Nephron (organoid): ENCODE measurements around the gene SLC25A20.
A peak's percentile ranks its signal among the peaks of the same experiment; 100 is the strongest.

ENCODE experiments used
- H3K27ac Mint-ChIP-seq, 3 experiments: 2 replicates each; pipeline ENCODE4 v1.8.0; 2020; ENCODE audit warnings: mixed read lengths in 3 of 3, mild to moderate bottlenecking in 2 of 3, moderate library complexity in 1 of 3
- H3K27me3 Mint-ChIP-seq: 2 replicates; pipeline ENCODE4 v1.8.0; 2021; ENCODE audit warnings: low read depth, mild to moderate bottlenecking, moderate library complexity, mixed read lengths
- H3K36me3 Mint-ChIP-seq: 2 replicates; pipeline ENCODE4 v1.8.0; 2020; ENCODE audit warnings: low read depth, mixed read lengths
- H3K4me1 Mint-ChIP-seq: 2 replicates; pipeline ENCODE4 v1.8.0; 2020; ENCODE audit warnings: mixed read lengths
- H3K4me3 Mint-ChIP-seq, 3 experiments: 2 replicates each; pipeline ENCODE4 v1.8.0; 2020; ENCODE audit warnings: mild to moderate bottlenecking in 3 of 3, mixed read lengths in 3 of 3, moderate library complexity in 2 of 3
- H3K9me3 Mint-ChIP-seq: 2 replicates; pipeline ENCODE4 v1.8.0; 2020; ENCODE audit warnings: mixed read lengths
- TF ChIP-seq, protein P1 (sequence below), 3 experiments: fragments of 200-600 bp; sonication (generic); IDR thresholded peaks; one replicate each; pipeline ENCODE4 v1.5.0; 2021; ENCODE audit warnings: antibody characterized with exemption in 3 of 3; ENCODE audit not compliant: unreplicated experiment in 3 of 3

The SLC25A20 gene

GRCh38 chr3:48826451-48826850 lies 72.2 kb downstream of the SLC25A20 start:
- Mint-ChIP-seq H3K4me1 (no peaks in the 10 kb centered on the region), H3K36me3 (peaks cover 3% of the 10 kb centered on the region), H3K27me3 (no peaks in the 10 kb centered on the region), H3K27ac (no peak overlapping the region), H3K9me3 (no peaks in the 10 kb centered on the region), H3K4me3 (no peak overlapping the region)
- TF ChIP-seq, protein P1, sequence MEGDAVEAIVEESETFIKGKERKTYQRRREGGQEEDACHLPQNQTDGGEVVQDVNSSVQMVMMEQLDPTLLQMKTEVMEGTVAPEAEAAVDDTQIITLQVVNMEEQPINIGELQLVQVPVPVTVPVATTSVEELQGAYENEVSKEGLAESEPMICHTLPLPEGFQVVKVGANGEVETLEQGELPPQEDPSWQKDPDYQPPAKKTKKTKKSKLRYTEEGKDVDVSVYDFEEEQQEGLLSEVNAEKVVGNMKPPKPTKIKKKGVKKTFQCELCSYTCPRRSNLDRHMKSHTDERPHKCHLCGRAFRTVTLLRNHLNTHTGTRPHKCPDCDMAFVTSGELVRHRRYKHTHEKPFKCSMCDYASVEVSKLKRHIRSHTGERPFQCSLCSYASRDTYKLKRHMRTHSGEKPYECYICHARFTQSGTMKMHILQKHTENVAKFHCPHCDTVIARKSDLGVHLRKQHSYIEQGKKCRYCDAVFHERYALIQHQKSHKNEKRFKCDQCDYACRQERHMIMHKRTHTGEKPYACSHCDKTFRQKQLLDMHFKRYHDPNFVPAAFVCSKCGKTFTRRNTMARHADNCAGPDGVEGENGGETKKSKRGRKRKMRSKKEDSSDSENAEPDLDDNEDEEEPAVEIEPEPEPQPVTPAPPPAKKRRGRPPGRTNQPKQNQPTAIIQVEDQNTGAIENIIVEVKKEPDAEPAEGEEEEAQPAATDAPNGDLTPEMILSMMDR (IDR thresholded peaks at IDR 0.05; ENCODE audit: unreplicated experiment in 3 of 3), result no peak

GRCh38 chr3:48820612-48821324 lies 77.9 kb downstream of the SLC25A20 start:
- H3K27ac Mint-ChIP-seq, result peak overlapping the region in 1 of 3 experiments; percentile 6
- peaks cover 6% of the 10 kb centered on the region for H3K36me3 Mint-ChIP-seq
- H3K4me3 Mint-ChIP-seq, result no peak overlapping the region
- H3K27me3 Mint-ChIP-seq, result no peaks in the 10 kb centered on the region
- TF ChIP-seq, protein P1 (IDR thresholded peaks at IDR 0.05; ENCODE audit: unreplicated experiment in 3 of 3), result no peak
- H3K9me3 Mint-ChIP-seq, result no peaks in the 10 kb centered on the region
- no peaks in the 10 kb centered on the region for H3K4me1 Mint-ChIP-seq

DNA sequence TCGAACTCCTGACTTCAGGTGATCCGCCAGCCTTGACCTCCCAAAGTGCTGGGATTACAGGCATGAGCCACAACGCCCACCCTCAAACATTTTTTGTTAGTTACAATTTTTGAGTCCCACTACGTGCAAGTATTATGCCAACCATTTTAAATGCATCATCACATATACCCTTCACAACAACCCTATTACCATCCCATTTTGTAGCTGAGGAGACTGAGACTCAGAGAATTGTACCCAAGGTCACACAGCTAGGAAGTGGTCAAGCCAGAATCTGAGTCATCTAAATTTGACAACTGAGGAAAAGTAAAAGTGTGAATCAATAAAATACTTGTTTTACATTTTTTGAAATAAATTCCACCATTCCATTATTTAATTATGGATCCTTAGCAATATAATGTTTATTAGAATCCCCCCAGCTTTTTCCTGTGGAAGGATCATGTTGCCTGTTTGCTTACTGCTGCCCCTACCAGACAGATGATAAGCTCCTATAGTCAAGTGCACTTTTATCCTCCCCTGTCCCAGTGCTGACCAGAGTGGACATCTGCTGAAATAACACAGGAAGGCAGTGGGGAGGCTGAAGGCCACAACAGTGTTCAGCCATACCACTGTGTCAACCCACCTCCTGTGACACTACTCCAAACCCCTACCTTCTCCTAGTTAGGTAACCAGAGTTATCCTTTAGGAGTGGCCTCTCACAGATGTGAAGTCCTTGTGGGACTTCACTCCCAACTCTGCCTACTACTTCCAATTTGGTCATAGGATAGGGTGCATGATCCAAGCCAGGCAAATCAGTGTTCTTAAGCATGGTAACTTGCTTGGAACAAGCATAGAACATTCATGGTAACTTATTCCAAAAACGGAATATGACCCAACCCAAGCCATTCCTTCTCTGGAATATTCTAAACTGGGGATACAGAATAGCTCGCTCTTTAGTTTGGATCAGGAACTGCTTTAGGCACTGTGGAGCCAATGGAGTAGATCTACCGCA lies 79.2 kb downstream of the SLC25A20 start:
- H3K9me3 Mint-ChIP-seq, result no peaks in the 10 kb centered on the region
- peaks cover 6% of the 10 kb centered on the region for H3K36me3 Mint-ChIP-seq
- no peak overlapping the region for H3K4me3 Mint-ChIP-seq
- TF ChIP-seq, protein P1 (IDR thresholded peaks at IDR 0.05; ENCODE audit: unreplicated experiment in 3 of 3), result no peak
- H3K4me1 Mint-ChIP-seq, result no peaks in the 10 kb centered on the region
- H3K27me3 Mint-ChIP-seq, result no peaks in the 10 kb centered on the region
- no peak overlapping the region for H3K27ac Mint-ChIP-seq

- Mint-ChIP-seq H3K4me3 (no peak overlapping the region), H3K36me3 (peaks cover 3% of the 10 kb centered on the region), H3K27me3 (no peaks in the 10 kb centered on the region)
These were observed 87.2 kb downstream of the SLC25A20 start for GRCh38 chr3:48811524-48811923.

More at GRCh38 chr3:48811524-48811923, 87.2 kb downstream of the SLC25A20 start:
- Mint-ChIP-seq H3K4me1 (no peaks in the 10 kb centered on the region), H3K9me3 (no peaks in the 10 kb centered on the region), H3K27ac (peak overlapping the region in 2 of 3 experiments; percentile 19 to 68)
- TF ChIP-seq, protein P1 (IDR thresholded peaks at IDR 0.05; ENCODE audit: unreplicated experiment in 3 of 3), result no peak
